Cerebellar cortex (tissue), 1 donor: ENCODE measurements around the gene AFF1.

Experiments
- DNase-seq: peaks from one replicate; pipeline ENCODE4 v3.0.0-alpha.2; 2015; ENCODE audit warnings: low spot score

The AFF1 gene

DNA sequence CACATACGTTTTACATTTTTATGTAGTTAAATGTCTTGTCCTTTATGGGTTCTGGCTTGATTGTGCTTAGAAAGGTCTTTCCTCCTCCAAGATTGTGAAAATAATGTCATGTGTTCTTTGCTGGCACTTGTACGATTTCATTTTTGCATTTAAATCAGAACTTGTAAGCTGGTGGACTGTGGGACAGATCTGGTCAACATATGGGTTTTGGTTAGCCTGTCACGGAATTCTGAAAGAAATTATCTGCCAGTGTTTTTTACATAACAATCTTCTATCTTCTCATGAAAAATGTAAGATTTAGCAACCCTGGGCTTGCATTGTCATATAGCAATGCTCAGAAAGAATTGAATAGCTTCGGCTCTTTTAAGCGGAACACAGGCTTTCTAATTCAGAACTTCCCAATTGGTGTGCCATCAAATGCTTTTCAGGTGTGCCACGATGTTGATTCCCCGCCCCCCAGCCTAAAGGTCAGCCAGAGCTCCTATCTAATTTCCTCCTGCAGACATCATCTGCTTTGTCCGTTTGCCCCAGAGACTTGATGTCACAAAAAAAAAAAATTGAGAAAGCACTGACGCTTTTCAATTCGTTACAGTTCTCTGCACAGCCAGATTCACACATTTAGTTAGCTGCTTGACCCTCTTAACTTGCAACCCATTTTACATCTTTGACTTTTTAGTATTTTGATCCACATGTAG is 16.2 kb downstream of the AFF1 start:
- no peak for DNase-seq

DNA sequence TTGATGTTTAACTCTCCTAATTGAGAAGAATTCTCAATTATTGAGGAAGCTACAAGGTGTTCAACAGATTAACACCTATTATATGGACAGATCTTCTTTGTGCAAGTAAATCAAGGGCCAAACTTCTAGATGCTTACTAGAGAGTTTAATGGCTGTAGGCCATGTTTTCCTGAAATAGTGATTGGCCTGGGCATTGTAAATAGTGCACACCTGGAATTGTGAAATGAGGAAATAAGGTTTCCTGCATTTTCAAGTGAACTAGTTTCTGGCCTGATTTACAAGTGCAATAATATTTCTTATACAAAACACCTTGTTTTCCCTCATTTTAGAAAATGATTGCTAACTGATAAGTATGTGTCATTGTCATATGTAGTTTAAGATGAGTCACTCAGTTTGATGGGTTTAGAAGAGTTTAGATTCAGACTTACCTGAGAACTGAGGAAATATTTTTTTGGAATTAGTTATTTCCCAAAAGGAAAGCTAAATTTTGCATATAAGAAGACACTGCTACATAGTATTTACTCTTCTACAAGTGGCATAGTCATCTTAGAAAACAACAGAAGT is 21.2 kb downstream of the AFF1 start:
- DNase-seq, result no peak

DNA sequence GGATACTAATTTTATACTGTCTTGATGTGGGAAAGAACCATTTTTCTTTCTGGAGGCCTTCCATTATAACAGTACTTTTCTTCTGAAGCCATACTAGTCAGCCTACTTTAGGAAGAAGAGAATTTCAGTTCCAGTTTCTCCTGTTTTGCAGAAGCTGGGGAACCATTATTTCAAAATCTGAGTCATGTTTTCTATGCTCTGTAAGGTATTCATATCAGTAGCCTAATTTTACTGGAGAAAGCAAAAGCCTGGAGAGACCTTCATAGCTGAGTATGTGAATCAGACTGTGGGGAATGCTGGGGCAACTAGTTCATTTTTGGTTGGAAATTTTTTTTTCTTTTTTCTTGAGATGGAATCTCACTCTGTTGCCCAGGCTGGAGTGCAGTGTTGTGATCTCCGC is 22.4 kb downstream of the AFF1 start:
- DNase-seq, result no peak

DNA sequence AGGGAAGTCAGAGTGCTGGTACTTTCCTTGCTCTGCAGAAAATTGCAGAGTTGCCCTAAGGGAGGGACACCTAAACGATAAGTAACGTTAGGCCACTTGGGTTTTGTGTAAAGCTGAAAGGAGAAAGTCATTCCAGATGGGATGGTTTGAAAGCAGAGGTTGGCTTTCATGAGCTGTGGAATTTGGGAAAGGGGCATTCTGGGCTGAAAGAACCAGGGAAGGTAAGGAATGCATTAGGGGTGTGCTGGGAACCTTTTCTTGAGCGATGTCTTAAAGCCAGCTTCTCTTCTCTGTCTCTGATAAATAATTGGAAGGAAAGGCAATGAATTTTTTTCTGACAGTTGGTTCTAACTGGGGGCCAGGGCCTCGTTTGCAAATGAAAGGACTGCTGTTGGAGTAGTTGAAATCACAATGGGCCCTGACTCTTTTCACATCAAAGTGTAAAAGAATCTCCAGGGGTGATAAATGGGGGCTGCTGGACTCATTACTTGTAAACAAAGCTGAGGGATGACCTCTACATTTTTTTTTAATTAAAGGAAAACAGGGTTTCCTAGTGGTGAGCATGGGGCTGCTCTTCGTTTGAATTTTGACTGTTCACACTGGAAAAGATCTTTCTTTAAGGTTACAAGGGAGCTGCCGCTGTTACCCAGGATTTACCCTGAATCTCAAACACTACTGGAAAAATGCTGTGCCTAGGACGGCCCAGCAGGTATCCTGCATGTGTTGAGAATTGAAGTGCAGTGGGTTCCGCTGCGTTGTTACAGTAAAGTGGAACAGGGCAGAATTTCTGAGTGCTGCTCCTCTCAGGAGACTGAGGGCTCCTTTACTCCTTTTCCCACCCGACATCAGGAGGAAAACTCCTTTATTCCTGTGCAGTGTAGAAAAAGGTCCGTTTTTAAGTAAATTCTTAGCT is 25.0 kb downstream of the AFF1 start:
- DNase-seq, result no peak

DNA sequence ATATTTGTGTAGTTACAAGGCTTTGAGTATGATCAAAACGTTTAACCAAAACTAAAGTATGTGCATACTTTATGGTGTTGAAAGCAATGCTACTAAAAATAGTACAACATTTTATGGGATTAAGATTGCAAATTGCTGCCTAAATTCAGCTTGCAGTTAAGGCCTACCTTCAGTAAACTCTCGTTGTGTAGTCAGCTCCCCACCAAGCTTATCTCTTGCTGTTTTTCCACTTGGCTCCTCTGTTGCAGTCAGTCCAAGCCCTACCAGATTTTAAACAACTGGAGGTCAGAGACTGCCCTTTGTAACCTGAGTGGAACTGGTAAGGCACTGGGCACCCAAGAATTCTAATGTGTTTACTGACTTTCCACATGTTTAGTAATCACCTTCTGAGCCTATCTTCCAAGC is 25.7 kb downstream of the AFF1 start:
- DNase-seq, result no peak

DNA sequence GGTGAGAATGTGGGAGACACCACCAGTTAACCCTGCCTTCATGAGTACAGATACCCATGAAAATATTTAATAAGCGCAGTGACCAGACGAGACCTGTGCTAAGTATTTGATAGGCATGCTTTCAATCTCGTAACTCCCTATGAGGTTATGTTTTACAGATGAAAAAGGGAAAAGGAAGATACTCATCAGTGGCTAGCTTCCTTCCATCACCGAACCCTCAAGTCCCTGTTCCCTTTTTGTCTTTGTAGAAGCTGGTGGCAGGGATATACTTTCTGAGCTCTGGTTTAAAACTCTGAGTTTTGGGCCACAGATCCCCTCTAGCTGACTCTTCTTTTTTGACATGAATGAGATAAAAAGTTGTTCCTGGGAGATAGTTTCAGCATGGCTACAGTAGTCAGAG is 26.3 kb downstream of the AFF1 start:
- DNase-seq, result no peak

DNA sequence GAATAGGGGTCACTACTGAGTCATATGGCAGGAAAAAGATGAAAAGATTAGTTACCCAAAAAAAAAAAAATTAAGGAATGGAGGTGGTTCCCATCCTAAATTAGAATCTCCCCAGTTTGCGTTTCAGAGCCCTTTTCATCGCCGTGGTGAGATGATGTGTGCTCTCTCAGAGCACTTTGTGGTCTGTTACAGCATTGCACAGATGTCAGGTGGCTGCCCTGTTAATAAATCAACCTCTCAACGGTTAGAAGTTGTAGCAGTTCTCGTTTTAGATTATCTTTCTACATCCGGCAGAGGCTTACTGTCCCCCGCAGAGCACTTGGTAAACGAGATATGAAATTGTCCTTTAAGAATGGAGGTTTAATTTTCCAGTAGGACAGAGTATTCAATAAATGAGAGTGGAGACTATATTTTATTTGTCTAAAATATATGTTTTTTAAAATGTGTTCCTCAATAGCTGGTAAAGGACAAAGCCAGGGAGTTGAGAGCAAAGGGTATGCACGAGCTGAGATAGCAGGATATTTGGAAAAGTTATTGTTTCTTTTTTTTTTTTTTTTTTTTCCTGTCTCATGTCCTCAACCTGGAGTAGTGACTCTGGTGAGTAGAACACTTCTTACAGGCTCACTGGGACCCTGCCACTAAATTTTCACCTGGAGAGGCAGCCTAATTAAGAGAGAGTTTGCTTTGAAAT is 26.9 kb downstream of the AFF1 start:
- no peak for DNase-seq

DNA sequence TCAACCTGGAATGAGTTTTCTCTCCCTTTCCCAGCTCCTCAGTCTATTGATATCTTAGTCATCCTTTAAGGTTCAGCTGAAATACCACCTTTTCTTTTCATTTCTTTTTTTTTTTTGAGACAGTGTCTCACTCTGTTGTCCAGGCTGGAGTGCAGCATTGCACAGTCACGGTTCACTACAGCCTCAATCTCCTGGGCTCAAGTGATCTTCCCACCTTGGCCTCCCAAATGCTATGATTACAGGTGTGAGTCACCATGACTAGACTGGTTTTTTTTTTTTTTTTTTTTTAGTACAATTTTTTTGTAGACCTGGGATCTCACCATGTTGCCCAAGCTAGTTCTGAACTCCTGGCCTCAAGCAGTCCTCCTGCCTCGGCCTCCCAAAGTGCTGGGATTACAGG is 28.9 kb downstream of the AFF1 start:
- no peak for DNase-seq

DNA sequence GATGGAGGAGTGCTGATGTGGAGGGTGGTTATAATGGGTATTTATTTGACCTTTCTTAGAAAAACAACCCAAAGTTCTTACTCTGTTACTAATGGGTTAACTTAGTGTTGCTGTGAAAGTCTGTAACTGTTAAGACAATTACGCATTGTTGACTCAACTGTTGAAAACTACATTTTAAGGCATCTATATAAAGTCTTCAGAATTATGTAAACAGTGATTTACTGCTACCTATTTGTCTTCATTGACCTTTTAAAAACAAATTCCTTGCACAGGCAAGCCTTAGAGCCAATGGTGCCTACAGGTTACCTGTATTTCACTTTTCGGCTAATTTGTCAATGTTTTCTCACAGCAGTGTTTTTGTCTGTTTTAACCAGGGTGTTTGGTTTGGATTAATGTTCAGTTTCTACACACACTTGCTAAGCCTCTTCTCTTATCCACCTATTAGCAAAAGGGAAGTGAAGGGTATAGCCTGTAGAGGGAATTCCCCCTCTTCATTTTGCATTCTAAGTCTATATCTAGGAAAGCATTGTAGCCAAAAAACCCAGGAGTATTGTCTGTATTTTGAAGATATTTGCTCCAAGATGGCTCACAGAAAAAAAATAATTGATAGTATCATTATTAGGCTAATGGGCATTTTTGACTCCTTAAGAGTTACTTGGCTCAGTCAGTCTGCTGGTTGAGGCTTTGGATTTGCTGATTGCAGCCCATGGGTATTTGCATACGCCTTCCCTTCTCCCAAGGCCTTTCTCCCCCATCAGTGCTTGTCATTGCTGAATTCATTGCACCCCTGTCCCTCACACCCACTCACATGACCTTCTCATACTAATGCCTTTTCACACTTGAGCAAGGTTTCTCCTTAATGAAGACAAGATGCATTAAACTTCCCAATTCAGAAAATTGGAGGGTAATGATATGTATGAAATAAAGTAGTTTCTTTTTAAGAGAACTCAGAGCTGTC is 30.5 kb downstream of the AFF1 start:
- DNase-seq, result no peak

DNA sequence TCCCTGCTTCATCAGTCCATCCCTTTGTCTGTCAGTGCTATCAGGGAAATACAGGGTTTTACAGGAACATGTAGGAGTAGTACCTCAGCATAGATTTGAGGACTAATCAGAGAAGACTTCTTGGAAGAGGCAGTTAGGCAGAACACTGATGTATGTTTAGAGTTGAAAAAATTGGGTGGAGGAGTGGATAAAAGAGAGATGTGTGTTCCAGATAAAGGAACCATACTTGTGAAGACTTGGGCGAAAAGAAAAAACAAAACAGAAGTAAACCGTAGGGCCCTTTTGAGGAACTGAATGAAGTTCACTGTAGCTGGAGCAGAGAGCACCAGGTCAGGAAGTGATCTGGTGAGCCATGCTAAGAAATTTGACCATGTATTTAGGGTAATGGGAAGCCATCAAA is 32.3 kb downstream of the AFF1 start:
- no peak for DNase-seq

DNA sequence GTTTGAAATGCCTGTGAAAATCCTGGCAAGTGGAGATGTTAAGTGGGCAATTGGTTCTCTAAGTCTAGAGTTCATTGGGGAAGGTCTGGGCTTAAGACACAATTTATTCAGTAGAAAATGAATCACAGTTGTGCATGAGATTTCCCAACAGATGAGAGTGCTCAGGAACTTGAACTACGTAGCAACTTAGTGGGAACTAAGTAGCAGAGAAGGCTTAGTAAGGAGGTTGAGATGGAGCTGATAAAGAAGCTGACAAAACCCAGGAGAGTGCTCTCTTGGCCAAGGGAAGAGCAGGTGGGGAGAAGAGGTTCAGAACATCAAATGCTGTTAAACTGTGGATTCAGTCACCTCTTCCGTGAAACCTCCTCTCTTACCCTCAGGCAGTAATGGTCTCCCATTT is 33.0 kb downstream of the AFF1 start:
- DNase-seq, result no peak

DNA sequence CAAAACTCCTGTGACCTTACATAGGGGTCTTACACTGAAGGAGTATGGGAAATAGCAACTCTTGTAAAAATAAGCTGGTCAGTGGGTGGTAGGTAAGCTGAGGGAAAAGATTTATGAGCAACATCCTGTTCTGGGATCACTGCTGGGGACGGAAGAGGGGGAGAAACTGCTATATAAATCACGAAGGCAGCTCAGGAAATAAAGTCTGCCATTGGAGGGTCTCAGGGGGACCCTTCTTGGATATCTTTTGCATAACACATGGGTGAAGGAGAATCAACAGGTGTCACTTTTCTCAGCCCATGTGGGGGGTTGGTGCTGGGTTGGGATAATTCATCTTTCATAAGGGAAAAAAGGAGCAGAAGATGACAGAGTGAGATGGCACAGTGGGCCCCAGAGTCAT is 33.7 kb downstream of the AFF1 start:
- no peak for DNase-seq

DNA sequence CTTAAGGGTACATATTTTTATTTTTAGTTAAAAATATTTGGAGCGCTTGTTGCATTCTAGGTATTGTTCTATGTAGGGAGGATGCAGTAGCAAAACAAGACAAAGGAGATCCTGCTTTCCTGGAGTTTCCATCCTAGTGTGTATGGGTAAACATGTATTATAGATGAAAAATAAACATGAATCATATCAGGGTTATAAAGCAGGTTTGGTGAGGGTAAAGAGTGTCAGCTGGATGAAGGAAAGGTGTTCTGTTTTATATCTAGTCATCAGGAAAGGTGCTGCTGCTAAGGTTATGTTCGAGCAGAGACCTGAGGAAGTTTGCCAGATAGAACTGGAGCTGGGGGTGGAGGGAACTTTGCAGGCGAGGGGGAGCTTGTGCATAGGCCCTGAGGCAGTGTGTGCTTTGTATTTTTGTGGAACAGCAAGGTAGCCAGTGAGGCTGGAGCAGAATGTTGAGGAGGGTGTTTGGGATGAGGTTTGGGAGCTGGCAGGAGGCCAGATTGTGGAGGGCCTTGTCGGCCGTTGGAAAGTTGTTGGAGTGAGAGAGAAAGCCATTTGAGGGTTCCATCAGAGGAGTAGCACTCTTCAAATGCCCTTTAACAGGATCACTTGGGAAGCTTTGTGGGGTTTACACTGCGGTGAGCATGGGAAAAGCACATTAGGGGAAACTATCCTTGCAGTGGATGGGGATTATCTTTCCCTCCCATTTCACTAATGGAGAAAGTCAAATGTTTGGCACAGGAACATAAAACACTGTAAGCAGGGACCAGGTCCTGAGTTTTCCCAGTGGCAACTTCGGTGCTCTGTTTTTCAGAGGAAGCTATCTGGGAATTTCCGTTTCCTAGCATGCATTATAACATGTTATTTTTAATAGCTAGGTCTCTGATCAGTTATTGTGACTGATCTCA is 35.9 kb downstream of the AFF1 start:
- no peak for DNase-seq

DNA sequence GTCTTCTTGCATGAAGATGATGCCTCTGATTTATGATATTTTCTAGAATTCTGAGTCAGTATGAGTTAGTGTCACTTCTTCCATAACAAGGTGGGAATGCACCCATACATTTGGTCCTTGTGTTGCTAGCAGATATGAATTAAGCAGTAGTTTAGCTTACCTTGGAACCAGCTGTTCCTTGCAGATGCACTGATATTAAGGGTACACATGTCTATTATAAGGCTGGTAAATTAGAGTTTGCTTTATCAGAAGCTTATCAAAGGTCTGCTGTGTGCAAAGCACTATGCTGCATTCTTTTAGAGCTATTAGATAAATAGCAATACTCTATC is 36.5 kb downstream of the AFF1 start:
- no peak for DNase-seq

DNA sequence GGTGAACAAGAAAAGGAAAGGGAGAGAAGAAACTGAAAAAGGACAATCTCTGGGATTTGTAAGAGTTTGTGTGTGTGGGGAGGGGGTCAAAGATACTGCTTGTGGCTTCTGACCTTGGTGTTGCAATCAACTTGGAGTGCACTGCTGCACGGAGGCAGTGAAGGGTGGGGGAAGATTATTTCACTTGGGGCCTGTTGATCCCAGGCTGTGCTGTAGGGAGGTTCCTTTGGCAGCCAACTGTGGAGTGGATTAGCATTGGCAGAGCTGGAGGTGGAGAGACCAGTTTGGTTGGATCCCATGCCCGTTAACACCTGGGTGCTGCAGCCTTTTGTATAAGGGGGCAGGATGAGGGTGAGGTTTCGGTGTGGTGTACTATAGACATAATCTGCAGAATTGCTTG is 38.2 kb downstream of the AFF1 start:
- DNase-seq, result no peak

DNA sequence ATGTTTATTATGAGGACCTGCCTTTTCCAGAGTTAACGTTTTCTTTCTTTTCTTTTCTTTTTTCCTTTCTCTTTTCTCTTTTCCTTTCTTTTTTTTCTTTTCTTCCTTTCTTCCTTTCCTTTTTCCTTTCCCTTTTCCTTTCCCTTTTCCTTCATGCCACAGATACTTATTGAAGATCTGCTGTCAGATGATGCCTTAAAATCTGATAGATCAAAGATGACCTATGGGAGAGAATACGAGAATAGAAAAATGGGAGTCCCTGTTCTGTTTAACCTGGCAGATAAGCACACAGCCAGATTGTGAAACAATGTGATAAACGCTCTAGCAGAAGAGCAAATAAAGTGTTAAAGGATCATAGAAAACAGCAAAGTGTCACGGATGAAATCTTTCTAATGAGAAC is 38.9 kb downstream of the AFF1 start:
- DNase-seq, result no peak

DNA sequence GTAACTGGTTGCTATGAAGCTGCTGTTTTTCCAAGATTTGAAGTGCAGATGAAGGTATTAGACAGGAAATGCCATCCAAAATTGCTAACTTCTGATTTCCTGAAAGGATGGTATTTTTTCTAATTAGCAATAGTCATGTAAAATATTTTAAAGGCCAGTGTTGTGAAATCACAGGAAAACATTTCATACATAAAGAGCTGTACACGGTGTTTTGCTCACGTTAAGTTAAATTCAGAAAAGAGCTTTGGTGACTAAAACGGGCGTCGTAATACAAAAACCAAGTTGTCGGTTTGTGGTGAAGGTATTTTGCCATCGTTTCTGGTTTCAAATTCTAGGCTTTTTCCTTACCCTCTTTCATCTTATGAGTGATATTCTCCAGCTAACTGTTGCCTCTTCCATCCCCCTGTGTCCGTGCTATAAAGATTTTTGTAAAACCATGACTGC is 39.8 kb downstream of the AFF1 start:
- no peak for DNase-seq

DNA sequence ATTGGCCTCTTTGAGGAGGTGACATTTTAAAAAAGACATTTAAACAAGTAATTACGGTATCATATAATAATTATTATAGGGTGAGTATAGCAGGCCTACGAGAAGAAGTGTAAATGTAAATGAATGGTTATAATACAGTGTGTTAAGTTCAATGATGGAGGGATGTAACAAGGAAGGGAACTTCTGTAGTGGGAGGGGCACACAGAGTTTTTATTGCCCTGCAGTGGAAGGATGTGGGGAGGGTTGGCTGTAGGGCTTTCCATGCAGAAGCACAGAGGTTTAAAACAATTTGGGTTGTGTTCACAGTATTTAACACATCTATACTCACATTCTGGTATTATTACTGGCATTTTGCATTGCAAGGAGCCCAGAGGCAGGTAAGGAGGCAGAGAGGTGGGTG is 41.1 kb downstream of the AFF1 start:
- no peak for DNase-seq

DNA sequence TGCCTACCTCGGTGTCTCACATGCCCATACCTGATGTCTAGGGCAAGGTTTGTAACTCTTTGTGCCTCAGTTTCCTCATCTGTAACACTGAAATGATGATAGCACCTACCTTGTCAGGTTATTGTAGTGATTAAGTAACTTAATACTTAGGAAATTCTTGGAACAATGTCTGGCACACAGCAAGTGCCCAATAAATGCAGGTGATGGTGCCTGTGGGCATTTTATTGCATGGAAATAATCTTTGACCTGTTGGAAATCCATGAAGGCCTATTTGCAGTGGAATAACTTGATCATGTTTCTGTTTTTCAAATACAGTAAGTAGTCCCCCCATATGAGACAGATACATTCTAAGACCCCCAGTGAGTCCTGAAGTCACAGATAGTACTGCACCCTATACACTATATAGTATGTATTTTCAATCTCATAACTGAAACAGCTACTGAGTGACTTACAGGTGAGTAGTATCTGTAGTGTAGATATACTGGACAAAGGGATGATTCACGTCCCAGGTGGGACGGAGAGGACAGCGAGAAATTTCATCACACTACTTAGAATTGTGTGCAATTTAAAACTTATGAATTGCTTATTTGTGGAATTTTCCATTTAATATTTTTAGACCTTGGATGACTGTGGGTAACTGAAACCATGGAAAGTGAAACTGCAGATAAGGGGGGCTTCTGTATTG is 42.1 kb downstream of the AFF1 start:
- no peak for DNase-seq

DNA sequence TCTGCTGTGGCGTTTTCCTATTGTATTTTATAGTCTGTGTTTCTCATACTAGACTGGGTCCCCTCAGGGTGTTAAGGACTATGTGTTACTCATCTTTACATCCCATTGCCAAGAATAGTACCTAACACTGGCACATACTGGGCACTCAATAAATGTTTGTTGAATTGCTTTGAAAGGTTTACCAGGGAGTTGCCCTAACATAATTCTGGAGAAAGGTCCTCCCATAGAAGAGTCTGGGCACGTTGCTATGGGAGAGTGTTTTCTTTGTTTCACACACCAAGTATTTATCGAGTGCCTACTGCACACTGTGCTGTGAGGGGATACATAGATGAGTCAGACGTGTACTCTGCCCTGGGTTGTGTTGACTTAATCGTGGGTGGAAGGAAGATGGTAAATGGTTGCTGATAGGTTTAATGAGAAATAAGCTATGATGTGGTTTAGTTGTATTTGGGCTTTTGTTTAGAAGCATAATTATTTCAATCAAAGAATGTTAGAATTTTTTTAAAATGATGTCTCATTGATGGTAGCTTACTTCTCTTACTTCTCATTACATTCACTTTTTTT is 42.9 kb downstream of the AFF1 start:
- DNase-seq, result no peak
